HG03039 (cell line): ENCODE data around the gene ZCCHC14.
A peak's percentile ranks its signal among the peaks of the same experiment; 100 is the strongest.
"Not testable (repeated sequence)": the region's sequence is repeated elsewhere in the genome, so short reads cannot be mapped to it uniquely, and the experiment has no call there.

ENCODE experiments used
- ATAC-seq: cut with Tn5 transposase; IDR thresholded peaks from one replicate; pipeline ENCODE4 v1.9.1; 2021; ENCODE audit warnings: mild to moderate bottlenecking, moderate library complexity; ENCODE audit not compliant: unreplicated experiment

Gene ZCCHC14

GRCh38 chr16:87412371-87412995, 80.3 kb downstream of the ZCCHC14 start:
- ATAC-seq, result no peak

- no peak for ATAC-seq
Measured at GRCh38 chr16:87411375-87412271, 81.2 kb downstream of the ZCCHC14 start.

GRCh38 chr16:87410968-87411367, 81.9 kb downstream of the ZCCHC14 start:
- ATAC-seq, result no peak

GRCh38 chr16:87410530-87410929, 82.3 kb downstream of the ZCCHC14 start:
- no peak for ATAC-seq

GRCh38 chr16:87409781-87410180, 83.0 kb downstream of the ZCCHC14 start:
- no peak for ATAC-seq

- no peak for ATAC-seq
Measured at GRCh38 chr16:87409153-87409552, 83.7 kb downstream of the ZCCHC14 start.

- ATAC-seq, result no peak
Measured at GRCh38 chr16:87407511-87408112, 85.2 kb downstream of the ZCCHC14 start.

- ATAC-seq, result no peak
Measured at GRCh38 chr16:87406495-87407088, 86.2 kb downstream of the ZCCHC14 start.

- no peak for ATAC-seq
Measured at GRCh38 chr16:87404764-87405625, 87.8 kb downstream of the ZCCHC14 start.

GRCh38 chr16:87395181-87395842, 97.5 kb downstream of the ZCCHC14 start:
- no peak for ATAC-seq

- ATAC-seq, result no peak
Measured at GRCh38 chr16:87393680-87394055, 99.2 kb downstream of the ZCCHC14 start.

- ATAC-seq, result no peak
Measured at GRCh38 chr16:87392821-87393679, 99.8 kb downstream of the ZCCHC14 start.

- peak; percentile 68 for ATAC-seq
Measured at GRCh38 chr16:87391950-87392820, 100.6 kb downstream of the ZCCHC14 start, which contains the start of gene MAP1LC3B. Gene MAP1LC3B (plus strand): TSS chr16:87392336. CDS start chr16:87392428, 92 bp downstream.

GRCh38 chr16:87391324-87391949, 101.4 kb downstream of the ZCCHC14 start:
- ATAC-seq, result no peak

- no peak for ATAC-seq
Measured at GRCh38 chr16:87390641-87391323, 102.0 kb downstream of the ZCCHC14 start.

- not testable (repeated sequence) for ATAC-seq
Measured at GRCh38 chr16:87389914-87390313, 102.9 kb downstream of the ZCCHC14 start.

- no peak for ATAC-seq
Measured at GRCh38 chr16:87389245-87389644, 103.6 kb downstream of the ZCCHC14 start.
